Daoy (cell line): ENCODE measurements around the gene SLC22A2. TPM values are rescaled to one million over a fixed set of nuclear protein-coding genes. Genes with fewer than 3 reads are reported as not detected.
A peak's percentile ranks its signal among the peaks of the same experiment; 100 is the strongest.
"Not testable (repeated sequence)": the region's sequence is repeated elsewhere in the genome, so short reads cannot be mapped to it uniquely, and the experiment has no call there.

Source experiments
- DNase-seq: peaks from one replicate; pipeline ENCODE4 v3.0.0-alpha.2; 2015; ENCODE audit warnings: low read depth
- total RNA-seq: library from RNA; depleted of rRNA; stranded (reverse); fragments of >200 nt; shearing (Covaris generic); gene quantifications from 2 replicates; pipeline ENCODE4 v1.2.3, GENCODE V29; 2014

The SLC22A2 gene
- total RNA-seq, 1 experiment from 2014 or later = 1.1 TPM

GRCh38 chr6:160248538-160248937, 10.1 kb downstream of the SLC22A2 start:
- peak; percentile 51 for DNase-seq

GRCh38 chr6:160247457-160247883, 11.2 kb downstream of the SLC22A2 start:
- no peak for DNase-seq

GRCh38 chr6:160240691-160241084, 17.9 kb downstream of the SLC22A2 start:
- DNase-seq = no peak

GRCh38 chr6:160239929-160240690, 18.5 kb downstream of the SLC22A2 start:
- DNase-seq = no peak

- DNase-seq = peak; percentile 28
These were observed 19.6 kb downstream of the SLC22A2 start for GRCh38 chr6:160238761-160239751.

- no peak for DNase-seq
These were observed 20.3 kb downstream of the SLC22A2 start for GRCh38 chr6:160238278-160238711.

GRCh38 chr6:160237597-160238275, 20.9 kb downstream of the SLC22A2 start:
- peak; percentile 42 for DNase-seq

- not testable (repeated sequence) for DNase-seq
These were observed 22.3 kb downstream of the SLC22A2 start for GRCh38 chr6:160236235-160236872.

- not testable (repeated sequence) for DNase-seq
These were observed 24.5 kb downstream of the SLC22A2 start for GRCh38 chr6:160233950-160234640.

GRCh38 chr6:160227769-160228161, 30.9 kb downstream of the SLC22A2 start:
- no peak for DNase-seq

- DNase-seq = no peak
These were observed 31.4 kb downstream of the SLC22A2 start for GRCh38 chr6:160227038-160227768.

GRCh38 chr6:160226118-160226591, 32.5 kb downstream of the SLC22A2 start:
- DNase-seq = peak; percentile 55

GRCh38 chr6:160224639-160225237, 33.9 kb downstream of the SLC22A2 start:
- no peak for DNase-seq

GRCh38 chr6:160222491-160222890, 36.1 kb downstream of the SLC22A2 start:
- DNase-seq = no peak

- DNase-seq = no peak
These were observed 36.7 kb downstream of the SLC22A2 start for GRCh38 chr6:160221918-160222317.

GRCh38 chr6:160221423-160221822, 37.2 kb downstream of the SLC22A2 start:
- DNase-seq = no peak

GRCh38 chr6:160218810-160219209, 39.8 kb downstream of the SLC22A2 start:
- no peak for DNase-seq

GRCh38 chr6:160217863-160218262, 40.8 kb downstream of the SLC22A2 start:
- DNase-seq = no peak

GRCh38 chr6:160217073-160217472, 41.5 kb downstream of the SLC22A2 start:
- DNase-seq = no peak
